ENCODE measurements around the gene TMEM91. TPM values are rescaled to one million over a fixed set of nuclear protein-coding genes. Genes with fewer than 3 reads are reported as not detected.

The TMEM91 gene
- total and polyA plus RNA-seq, 9 of the 15 experiments (the other 6 are each of a cell fraction or from before 2014, with no cell fraction given), result 1.2 to 5.2 (median 2.7) TPM

DNA sequence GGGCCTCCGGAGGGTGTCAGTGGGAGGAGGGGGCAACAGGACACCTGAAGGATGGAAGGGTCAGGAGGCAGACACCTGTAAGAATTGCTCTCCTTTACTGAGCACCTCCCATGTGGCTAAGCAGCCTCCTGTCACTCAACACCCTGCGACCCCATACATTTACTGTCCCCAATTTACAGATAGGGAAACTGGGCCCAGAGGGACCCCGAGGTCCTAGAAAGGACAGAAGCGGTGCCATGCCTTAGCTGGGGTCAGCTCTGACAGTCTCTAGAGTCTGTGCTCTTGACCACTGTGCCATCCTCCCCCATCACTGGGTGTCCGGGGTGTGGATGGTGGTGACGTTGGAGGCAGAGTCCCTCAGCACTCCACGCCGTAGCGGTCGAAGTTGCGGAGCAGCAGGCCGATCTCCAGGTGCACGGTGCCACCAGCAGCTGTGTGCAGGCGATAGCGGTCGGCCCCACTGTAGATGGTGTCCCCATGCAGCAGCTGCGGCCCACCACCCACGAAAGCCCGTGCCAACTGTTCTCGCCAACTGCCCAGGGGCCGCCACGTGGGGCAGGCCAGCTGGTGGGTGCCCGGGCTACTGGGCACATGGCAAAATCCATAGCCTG lies 21.9 kb upstream of the TMEM91 start (continued):
- no peak for TF ChIP-seq NFRKB (IDR thresholded peaks at IDR 0.05; ENCODE audit: low read depth)
- no peak for TF ChIP-seq MAFG (tag; conservative IDR thresholded peaks at IDR 0.05)
- TF ChIP-seq, protein P1, sequence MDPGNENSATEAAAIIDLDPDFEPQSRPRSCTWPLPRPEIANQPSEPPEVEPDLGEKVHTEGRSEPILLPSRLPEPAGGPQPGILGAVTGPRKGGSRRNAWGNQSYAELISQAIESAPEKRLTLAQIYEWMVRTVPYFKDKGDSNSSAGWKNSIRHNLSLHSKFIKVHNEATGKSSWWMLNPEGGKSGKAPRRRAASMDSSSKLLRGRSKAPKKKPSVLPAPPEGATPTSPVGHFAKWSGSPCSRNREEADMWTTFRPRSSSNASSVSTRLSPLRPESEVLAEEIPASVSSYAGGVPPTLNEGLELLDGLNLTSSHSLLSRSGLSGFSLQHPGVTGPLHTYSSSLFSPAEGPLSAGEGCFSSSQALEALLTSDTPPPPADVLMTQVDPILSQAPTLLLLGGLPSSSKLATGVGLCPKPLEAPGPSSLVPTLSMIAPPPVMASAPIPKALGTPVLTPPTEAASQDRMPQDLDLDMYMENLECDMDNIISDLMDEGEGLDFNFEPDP (CRISPR knock-in tag; IDR thresholded peaks at IDR 0.05), result no peak
- TF ChIP-seq, protein P2, sequence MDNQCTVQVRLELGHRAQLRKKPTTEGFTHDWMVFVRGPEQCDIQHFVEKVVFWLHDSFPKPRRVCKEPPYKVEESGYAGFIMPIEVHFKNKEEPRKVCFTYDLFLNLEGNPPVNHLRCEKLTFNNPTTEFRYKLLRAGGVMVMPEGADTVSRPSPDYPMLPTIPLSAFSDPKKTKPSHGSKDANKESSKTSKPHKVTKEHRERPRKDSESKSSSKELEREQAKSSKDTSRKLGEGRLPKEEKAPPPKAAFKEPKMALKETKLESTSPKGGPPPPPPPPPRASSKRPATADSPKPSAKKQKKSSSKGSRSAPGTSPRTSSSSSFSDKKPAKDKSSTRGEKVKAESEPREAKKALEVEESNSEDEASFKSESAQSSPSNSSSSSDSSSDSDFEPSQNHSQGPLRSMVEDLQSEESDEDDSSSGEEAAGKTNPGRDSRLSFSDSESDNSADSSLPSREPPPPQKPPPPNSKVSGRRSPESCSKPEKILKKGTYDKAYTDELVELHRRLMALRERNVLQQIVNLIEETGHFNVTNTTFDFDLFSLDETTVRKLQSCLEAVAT (IDR thresholded peaks at IDR 0.05), result no peak
- TF ChIP-seq SMC3 (conservative IDR thresholded peaks at IDR 0.05; ENCODE audit: insufficient read depth, low read depth, low read length), result no peak
- no peak for TF ChIP-seq MXI1 (IDR thresholded peaks at IDR 0.05; ENCODE audit: low read depth, low read length)
- TF ChIP-seq NFE2L1 (tag; IDR thresholded peaks at IDR 0.05; ENCODE audit: borderline replicate concordance, low read depth), result no peak
- TF ChIP-seq PTTG1 (tag; IDR thresholded peaks at IDR 0.05; ENCODE audit: low read depth), result no peak
- TF ChIP-seq FOXM1 (IDR thresholded peaks at IDR 0.05; ENCODE audit: low read depth), result no peak
- TF ChIP-seq FOXM1 (CRISPR knock-in tag; IDR thresholded peaks at IDR 0.05; ENCODE audit: low read depth), result no peak
- TF ChIP-seq ZNF23 (CRISPR knock-in tag; IDR thresholded peaks at IDR 0.05), result no peak
- TF ChIP-seq SMARCA4 (IDR thresholded peaks at IDR 0.05), result no peak
- no peak for TF ChIP-seq RBM22 (IDR thresholded peaks at IDR 0.05; ENCODE audit: low read depth, low read length, poor library complexity, severe bottlenecking)
- no peak for TF ChIP-seq KLF16 (IDR thresholded peaks at IDR 0.05)

Measured in K562 (cell line).